ENCODE results near the gene ONECUT1. TPM values are rescaled to one million over a fixed set of nuclear protein-coding genes. Genes with fewer than 3 reads are reported as not detected.

ONECUT1 gene
- total RNA-seq, 1 donor = not detected

GRCh38 chr15:52783929-52784798 lies 6.0 kb downstream of the ONECUT1 start:
- peak in 1 of 3 donors; percentile 64 for DNase-seq (ENCODE audit: low read depth in 2 of 3, low spot score in 2 of 3)

- DNase-seq (ENCODE audit: low read depth in 2 of 3, low spot score in 2 of 3) = peak in 1 of 3 donors; percentile 55
These were observed 6.8 kb downstream of the ONECUT1 start for GRCh38 chr15:52783191-52783829.

GRCh38 chr15:52782514-52782913 lies 7.6 kb downstream of the ONECUT1 start:
- no peak for DNase-seq (ENCODE audit: low read depth in 2 of 3, low spot score in 2 of 3)

DNA sequence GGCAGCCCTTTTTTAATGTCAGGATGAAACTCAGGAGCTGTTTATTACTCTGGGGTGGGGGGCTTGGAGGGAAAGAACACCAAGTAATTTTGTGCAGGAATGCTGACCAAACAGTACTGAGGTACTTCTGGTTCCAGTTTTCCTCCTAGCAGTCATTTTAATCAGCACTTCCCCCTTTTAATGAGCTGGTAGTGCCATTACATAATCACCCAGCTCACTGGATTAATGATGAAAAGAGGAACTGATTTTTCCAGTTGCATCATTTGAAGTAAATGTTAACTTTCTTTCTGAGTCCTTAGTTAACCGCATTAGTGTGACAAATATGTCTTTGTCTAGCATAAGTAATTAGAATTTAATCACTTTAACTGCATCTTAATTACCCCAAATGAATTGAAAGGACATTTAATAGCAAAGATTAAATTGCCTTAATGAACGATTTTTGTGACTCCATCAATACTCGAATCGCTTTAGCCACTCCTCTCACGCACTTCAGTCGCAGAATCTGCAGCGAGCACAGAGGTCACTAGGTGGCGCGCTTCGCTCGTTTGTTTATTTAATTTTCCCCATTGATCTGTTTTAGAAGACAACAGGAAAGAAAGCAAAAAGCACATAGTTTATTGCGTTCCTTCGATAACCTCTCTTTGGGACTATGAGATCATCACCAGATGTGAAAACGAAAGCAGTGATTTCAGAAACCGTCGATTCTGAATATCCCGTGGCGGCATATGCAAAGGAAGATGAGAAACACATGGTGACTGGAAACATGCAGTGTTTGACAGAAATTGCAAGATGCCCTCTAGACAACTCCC lies 9.8 kb downstream of the ONECUT1 start:
- DNase-seq (ENCODE audit: low read depth in 2 of 3, low spot score in 2 of 3) = peak; percentile 38 to 87 (median 70)

- DNase-seq (ENCODE audit: low read depth in 2 of 3, low spot score in 2 of 3) = no peak
These were observed 11.7 kb downstream of the ONECUT1 start for GRCh38 chr15:52778457-52778856.

GRCh38 chr15:52772766-52773165 lies 17.4 kb downstream of the ONECUT1 start:
- no peak for DNase-seq (ENCODE audit: low read depth in 2 of 3, low spot score in 2 of 3)

DNA sequence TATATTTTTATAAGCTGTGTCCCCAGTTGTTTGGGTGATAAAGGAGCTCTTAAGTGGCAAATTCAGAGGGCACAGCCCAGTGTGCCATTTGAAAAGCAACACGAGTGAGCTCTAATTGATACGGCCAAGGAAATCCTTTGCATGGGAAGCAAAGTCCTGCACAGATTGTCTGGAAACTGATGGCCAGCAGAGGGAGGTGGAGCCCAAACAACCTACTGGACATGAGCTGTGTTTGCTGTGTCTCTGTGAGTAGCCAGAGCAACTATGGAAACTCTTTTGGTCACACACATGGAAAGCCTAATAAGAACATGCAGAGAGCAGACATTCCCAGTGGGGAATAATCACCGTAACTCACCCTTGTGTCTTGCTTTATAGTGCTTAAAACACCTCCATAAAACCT lies 24.4 kb downstream of the ONECUT1 start:
- DNase-seq (ENCODE audit: low read depth in 2 of 3, low spot score in 2 of 3) = no peak

GRCh38 chr15:52764731-52765130 lies 25.4 kb downstream of the ONECUT1 start:
- DNase-seq (ENCODE audit: low read depth in 2 of 3, low spot score in 2 of 3) = no peak

GRCh38 chr15:52762621-52763020 lies 27.5 kb downstream of the ONECUT1 start:
- no peak for DNase-seq (ENCODE audit: low read depth in 2 of 3, low spot score in 2 of 3)

GRCh38 chr15:52760562-52760961 lies 29.6 kb downstream of the ONECUT1 start:
- no peak for DNase-seq (ENCODE audit: low read depth in 2 of 3, low spot score in 2 of 3)

DNA sequence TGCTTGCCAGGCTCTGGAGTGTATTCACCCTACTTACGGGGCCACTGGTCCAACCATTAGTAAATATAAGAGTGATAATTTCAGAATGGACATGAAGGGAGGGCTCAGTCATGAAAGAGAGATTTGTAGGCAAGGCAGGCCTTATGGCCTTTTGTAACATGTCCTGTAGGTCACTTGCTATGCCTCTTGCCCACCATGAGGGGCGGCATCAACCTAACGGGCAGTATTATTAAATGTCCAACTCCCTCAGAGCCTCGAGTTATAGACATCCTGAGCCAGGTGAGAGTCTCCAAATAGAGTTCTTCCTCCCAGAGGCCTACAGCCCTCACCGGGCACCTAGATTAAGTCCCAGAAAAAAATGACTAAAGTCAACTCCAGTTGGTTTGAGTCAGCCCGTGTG lies 30.2 kb downstream of the ONECUT1 start:
- DNase-seq (ENCODE audit: low read depth in 2 of 3, low spot score in 2 of 3) = no peak

GRCh38 chr15:52757496-52757895 lies 32.6 kb downstream of the ONECUT1 start:
- DNase-seq (ENCODE audit: low read depth in 2 of 3, low spot score in 2 of 3) = no peak

GRCh38 chr15:52751522-52751921 lies 38.6 kb downstream of the ONECUT1 start:
- DNase-seq (ENCODE audit: low read depth in 2 of 3, low spot score in 2 of 3) = no peak

GRCh38 chr15:52749258-52749657 lies 40.9 kb downstream of the ONECUT1 start:
- DNase-seq (ENCODE audit: low read depth in 2 of 3, low spot score in 2 of 3) = no peak

- no peak for DNase-seq (ENCODE audit: low read depth in 2 of 3, low spot score in 2 of 3)
These were observed 43.9 kb downstream of the ONECUT1 start for GRCh38 chr15:52746162-52746757.

- DNase-seq (ENCODE audit: low read depth in 2 of 3, low spot score in 2 of 3) = no peak
These were observed 44.6 kb downstream of the ONECUT1 start for GRCh38 chr15:52745326-52746161.

- DNase-seq (ENCODE audit: low read depth in 2 of 3, low spot score in 2 of 3) = no peak
These were observed 51.8 kb downstream of the ONECUT1 start for GRCh38 chr15:52738311-52738710.

GRCh38 chr15:52737720-52738119 lies 52.4 kb downstream of the ONECUT1 start:
- DNase-seq (ENCODE audit: low read depth in 2 of 3, low spot score in 2 of 3) = no peak

- DNase-seq (ENCODE audit: low read depth in 2 of 3, low spot score in 2 of 3) = peak; percentile 72 to 89 (median 73)
These were observed 54.7 kb downstream of the ONECUT1 start for GRCh38 chr15:52735231-52736089.
